ENCODE results near the gene TBC1D28. TPM values are rescaled to one million over a fixed set of nuclear protein-coding genes. Genes with fewer than 3 reads are reported as not detected.
"Not testable (repeated sequence)": the region's sequence is repeated elsewhere in the genome, so short reads cannot be mapped to it uniquely, and the experiment has no call there.

Gene TBC1D28
- total and polyA plus RNA-seq, 9 of the 15 experiments (the other 6 are each of a cell fraction or from before 2014, with no cell fraction given): not detected

- TF ChIP-seq CREB1 (IDR thresholded peaks at IDR 0.05); ATF1 (CRISPR knock-in tag; IDR thresholded peaks at IDR 0.05): not testable (repeated sequence)
- TF ChIP-seq CREB1 (CRISPR knock-in tag; IDR thresholded peaks at IDR 0.05) (peak; percentile 89), TARDBP (IDR thresholded peaks at IDR 0.05) (0 out of 2 replicates have a peak, but pooled peaks have one; percentile 60), NRF1 (conservative IDR thresholded peaks at IDR 0.05 in 1 of 2, IDR thresholded peaks at IDR 0.05 in 1 of 2) (peak; percentile 38 to 64; a peak in 3 of 4 replicates), STAG1 (CRISPR knock-in tag; IDR thresholded peaks at IDR 0.05; ENCODE audit: borderline replicate concordance) (peak; percentile 76; the same call in 1 of the 2 replicates), ATF1 (tag; IDR thresholded peaks at IDR 0.05) (peak; percentile 92), SMC3 (conservative IDR thresholded peaks at IDR 0.05; ENCODE audit: insufficient read depth, low read depth, low read length) (peak; percentile 74), ARID2 (IDR thresholded peaks at IDR 0.05) (peak; percentile 75), ATF7 (IDR thresholded peaks at IDR 0.05) (peak; percentile 79), CC2D1A (IDR thresholded peaks at IDR 0.05) (peak; percentile 90), ESRRA (IDR thresholded peaks at IDR 0.05; ENCODE audit: borderline replicate concordance, low read depth) (0 out of 2 replicates have a peak, but pooled peaks have one; percentile 12)
- TF ChIP-seq, protein P1, sequence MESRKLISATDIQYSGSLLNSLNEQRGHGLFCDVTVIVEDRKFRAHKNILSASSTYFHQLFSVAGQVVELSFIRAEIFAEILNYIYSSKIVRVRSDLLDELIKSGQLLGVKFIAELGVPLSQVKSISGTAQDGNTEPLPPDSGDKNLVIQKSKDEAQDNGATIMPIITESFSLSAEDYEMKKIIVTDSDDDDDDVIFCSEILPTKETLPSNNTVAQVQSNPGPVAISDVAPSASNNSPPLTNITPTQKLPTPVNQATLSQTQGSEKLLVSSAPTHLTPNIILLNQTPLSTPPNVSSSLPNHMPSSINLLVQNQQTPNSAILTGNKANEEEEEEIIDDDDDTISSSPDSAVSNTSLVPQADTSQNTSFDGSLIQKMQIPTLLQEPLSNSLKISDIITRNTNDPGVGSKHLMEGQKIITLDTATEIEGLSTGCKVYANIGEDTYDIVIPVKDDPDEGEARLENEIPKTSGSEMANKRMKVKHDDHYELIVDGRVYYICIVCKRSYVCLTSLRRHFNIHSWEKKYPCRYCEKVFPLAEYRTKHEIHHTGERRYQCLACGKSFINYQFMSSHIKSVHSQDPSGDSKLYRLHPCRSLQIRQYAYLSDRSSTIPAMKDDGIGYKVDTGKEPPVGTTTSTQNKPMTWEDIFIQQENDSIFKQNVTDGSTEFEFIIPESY (CRISPR knock-in tag; IDR thresholded peaks at IDR 0.05): peak; percentile 94
- TF ChIP-seq, protein P2, sequence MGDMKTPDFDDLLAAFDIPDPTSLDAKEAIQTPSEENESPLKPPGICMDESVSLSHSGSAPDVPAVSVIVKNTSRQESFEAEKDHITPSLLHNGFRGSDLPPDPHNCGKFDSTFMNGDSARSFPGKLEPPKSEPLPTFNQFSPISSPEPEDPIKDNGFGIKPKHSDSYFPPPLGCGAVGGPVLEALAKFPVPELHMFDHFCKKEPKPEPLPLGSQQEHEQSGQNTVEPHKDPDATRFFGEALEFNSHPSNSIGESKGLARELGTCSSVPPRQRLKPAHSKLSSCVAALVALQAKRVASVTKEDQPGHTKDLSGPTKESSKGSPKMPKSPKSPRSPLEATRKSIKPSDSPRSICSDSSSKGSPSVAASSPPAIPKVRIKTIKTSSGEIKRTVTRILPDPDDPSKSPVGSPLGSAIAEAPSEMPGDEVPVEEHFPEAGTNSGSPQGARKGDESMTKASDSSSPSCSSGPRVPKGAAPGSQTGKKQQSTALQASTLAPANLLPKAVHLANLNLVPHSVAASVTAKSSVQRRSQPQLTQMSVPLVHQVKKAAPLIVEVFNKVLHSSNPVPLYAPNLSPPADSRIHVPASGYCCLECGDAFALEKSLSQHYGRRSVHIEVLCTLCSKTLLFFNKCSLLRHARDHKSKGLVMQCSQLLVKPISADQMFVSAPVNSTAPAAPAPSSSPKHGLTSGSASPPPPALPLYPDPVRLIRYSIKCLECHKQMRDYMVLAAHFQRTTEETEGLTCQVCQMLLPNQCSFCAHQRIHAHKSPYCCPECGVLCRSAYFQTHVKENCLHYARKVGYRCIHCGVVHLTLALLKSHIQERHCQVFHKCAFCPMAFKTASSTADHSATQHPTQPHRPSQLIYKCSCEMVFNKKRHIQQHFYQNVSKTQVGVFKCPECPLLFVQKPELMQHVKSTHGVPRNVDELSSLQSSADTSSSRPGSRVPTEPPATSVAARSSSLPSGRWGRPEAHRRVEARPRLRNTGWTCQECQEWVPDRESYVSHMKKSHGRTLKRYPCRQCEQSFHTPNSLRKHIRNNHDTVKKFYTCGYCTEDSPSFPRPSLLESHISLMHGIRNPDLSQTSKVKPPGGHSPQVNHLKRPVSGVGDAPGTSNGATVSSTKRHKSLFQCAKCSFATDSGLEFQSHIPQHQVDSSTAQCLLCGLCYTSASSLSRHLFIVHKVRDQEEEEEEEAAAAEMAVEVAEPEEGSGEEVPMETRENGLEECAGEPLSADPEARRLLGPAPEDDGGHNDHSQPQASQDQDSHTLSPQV (IDR thresholded peaks at IDR 0.05): peak; percentile 67
These were observed 18.6 kb downstream of the TBC1D28 start (continued) for GRCh38 chr17:18625509-18626104.

DNA sequence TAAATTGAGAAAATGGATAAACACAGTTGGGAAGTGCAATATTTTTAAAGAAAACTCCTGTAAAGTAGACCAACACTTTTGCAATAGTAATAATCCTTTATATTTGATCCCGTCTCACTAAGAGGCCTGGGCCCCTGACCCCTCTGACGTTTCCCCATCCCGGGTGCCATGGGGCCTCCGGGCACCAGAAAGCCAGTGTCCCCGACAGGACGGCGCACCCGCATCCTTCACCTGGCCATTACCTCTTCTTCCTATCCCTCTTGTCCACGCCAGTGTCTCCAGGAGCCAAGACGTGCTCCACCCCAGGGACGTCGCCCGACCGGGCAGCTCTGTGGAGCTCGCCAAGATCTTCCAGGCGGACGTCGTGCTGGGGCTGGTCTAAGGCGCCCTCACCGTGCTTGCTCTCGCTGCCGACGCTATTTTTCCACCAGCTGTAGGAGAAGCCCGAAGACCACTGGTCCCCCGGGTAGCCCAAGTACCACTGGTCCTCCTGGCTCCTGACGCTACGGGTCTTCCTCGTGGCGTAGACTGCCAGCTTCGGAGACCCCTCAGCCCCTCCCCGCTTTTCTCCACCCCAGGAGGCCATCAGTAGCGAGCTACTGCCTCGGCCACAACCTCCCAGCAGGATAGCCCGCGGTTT lies 19.2 kb downstream of the TBC1D28 start:
- ATAC-seq; CTCF ChIA-PET (ENCODE audit: low intra/inter-chr PET ratio); H3K9me3 ChIP-seq (replicated peaks; ENCODE audit: control insufficient read depth, insufficient read depth, low read depth, low read length); POLR2A ChIA-PET; H3K27ac ChIP-seq (ENCODE audit: extremely low read depth, low read depth, low read length); H3K9me1 ChIP-seq (ENCODE audit: control insufficient read depth, insufficient read depth, low read length); H3K4me1 ChIP-seq (replicated peaks in 1 of 2; ENCODE audit: control insufficient read depth in 2 of 2, insufficient read depth in 2 of 2, low read length in 2 of 2); H4K20me1 ChIP-seq (replicated peaks; ENCODE audit: control insufficient read depth, insufficient read depth, low read length); DNase-seq (ENCODE audit: extremely low read depth in 1 of 4, low spot score in 3 of 4); H3K36me3 ChIP-seq (ENCODE audit: control insufficient read depth, insufficient read depth, low read length); H2AFZ ChIP-seq (ENCODE audit: low read depth, low read length); H3K9ac ChIP-seq (ENCODE audit: insufficient read depth in 1 of 2, low read depth in 2 of 2, low read length in 2 of 2); BruUV-seq (replicated peaks); H3K27me3 ChIP-seq (ENCODE audit: control insufficient read depth in 2 of 2, insufficient read depth in 2 of 2, low read length in 2 of 2); H3K79me2 ChIP-seq (ENCODE audit: control insufficient read depth, insufficient read depth, low read length); FAIRE-seq; H3K4me2 ChIP-seq (ENCODE audit: insufficient read depth, low read length); in situ Hi-C loops (cut with MboI); H3K4me3 ChIP-seq: not testable (repeated sequence)
- WGBS (ENCODE audit: insufficient coverage, low coverage, missing lambda C conversion rate): 77% methylated on average over 6 of the region's 35 CpGs
- intact Hi-C loops (cut with micrococcal nuclease): loop anchor here (10.0 kb wide), 1 partner anchor 310 kb away; no protein-coding TSS in a partner anchor

Data from K562 (cell line).